Neuronal stem cell (in vitro differentiated cells): ENCODE measurements around the gene GRIA1. TPM values are rescaled to one million over a fixed set of nuclear protein-coding genes. Genes with fewer than 3 reads are reported as not detected.

Experiments used
- DNase-seq: peaks from one replicate; pipeline ENCODE4 v3.0.0-alpha.2; 2013; ENCODE audit warnings: low spot score
- H2AFZ ChIP-seq: one replicate; pipeline ENCODE4 v1.6.1; 2013; ENCODE audit warnings: mild to moderate bottlenecking, low read length, inconsistent platforms
- H2AK5ac ChIP-seq: 2 replicates; pipeline ENCODE4 v1.6.1; 2013; ENCODE audit warnings: low read depth, mild to moderate bottlenecking, inconsistent platforms, low read length, moderate library complexity, mixed read lengths
- H2BK120ac ChIP-seq: 2 replicates; pipeline ENCODE4 v1.6.1; 2013; ENCODE audit warnings: low read depth, mild to moderate bottlenecking, inconsistent platforms, low read length, moderate library complexity, mixed read lengths
- H2BK12ac ChIP-seq: one replicate; pipeline ENCODE4 v1.6.1; 2013; ENCODE audit warnings: low read length, inconsistent platforms
- H2BK15ac ChIP-seq: 2 replicates; pipeline ENCODE4 v1.6.1; 2013; ENCODE audit warnings: mild to moderate bottlenecking, low read length, inconsistent platforms, mixed read lengths
- H2BK5ac ChIP-seq: one replicate; pipeline ENCODE4 v1.6.1; 2013; ENCODE audit warnings: inconsistent platforms, mild to moderate bottlenecking, low read length, moderate library complexity
- H3K14ac ChIP-seq: one replicate; pipeline ENCODE4 v1.6.1; 2013; ENCODE audit warnings: low read length, inconsistent platforms
- H3K18ac ChIP-seq: 2 replicates; pipeline ENCODE4 v1.6.1; 2013; ENCODE audit warnings: low read length, inconsistent platforms
- H3K23ac ChIP-seq: 2 replicates; pipeline ENCODE4 v1.6.1; 2013; ENCODE audit warnings: low read depth, mild to moderate bottlenecking, mixed read lengths, low read length, inconsistent platforms; ENCODE audit not compliant: poor library complexity
- H3K27ac ChIP-seq: replicated peaks from 3 replicates; pipeline ENCODE4 v1.5.1; 2013; ENCODE audit warnings: low read length, inconsistent platforms
- H3K27me3 ChIP-seq, 3 experiments: 2 replicates each; pipeline ENCODE4 v1.6.1; 2013; ENCODE audit warnings: low read length in 3 of 3, mild to moderate bottlenecking in 2 of 3, inconsistent platforms in 1 of 3, low read depth in 1 of 3, mixed read lengths in 1 of 3, moderate library complexity in 1 of 3; ENCODE audit not compliant: control insufficient read depth in 3 of 3, insufficient read depth in 3 of 3
- H3K36me3 ChIP-seq, 2 donors: replicated peaks in 1 of 2; 2 replicates each; pipeline ENCODE4 v1.6.1; 2013; ENCODE audit warnings: low read length in 2 of 2; ENCODE audit not compliant: control insufficient read depth in 2 of 2, insufficient read depth in 2 of 2
- H3K4ac ChIP-seq: 2 replicates; pipeline ENCODE4 v1.6.1; 2013; ENCODE audit warnings: inconsistent platforms, mild to moderate bottlenecking, low read length, moderate library complexity
- H3K4me1 ChIP-seq, 2 donors: 1 replicate in 1 of 2; 2 replicates in 1 of 2; pipeline ENCODE4 v1.6.1; 2013; ENCODE audit warnings: low read length in 2 of 2, low read depth in 1 of 2; ENCODE audit not compliant: control insufficient read depth in 2 of 2, insufficient read depth in 1 of 2
- H3K4me2 ChIP-seq: one replicate; pipeline ENCODE4 v1.6.1; 2013; ENCODE audit warnings: mild to moderate bottlenecking, low read length, inconsistent platforms; ENCODE audit not compliant: insufficient read depth, poor library complexity, severe bottlenecking
- H3K4me3 ChIP-seq, 2 donors: 2 replicates each; pipeline ENCODE4 v1.5.1; 2013; ENCODE audit warnings: low read length in 2 of 2, mild to moderate bottlenecking in 2 of 2, inconsistent platforms in 1 of 2, moderate library complexity in 1 of 2
- H3K79me1 ChIP-seq: one replicate; pipeline ENCODE4 v1.6.1; 2013; ENCODE audit warnings: low read depth, mild to moderate bottlenecking, inconsistent platforms, low read length, moderate library complexity
- H3K9ac ChIP-seq: one replicate; pipeline ENCODE4 v1.6.1; 2013; ENCODE audit warnings: mild to moderate bottlenecking, low read depth, low read length, inconsistent platforms; ENCODE audit not compliant: poor library complexity
- H3K9me3 ChIP-seq, 2 donors: replicated peaks in 1 of 2; 2 replicates each; pipeline versions ENCODE3 to v1.6.1; 2013; ENCODE audit warnings: low read length in 2 of 2, mild to moderate bottlenecking in 2 of 2, inconsistent platforms in 1 of 2, low read depth in 1 of 2, mixed read lengths in 1 of 2, moderate library complexity in 1 of 2; ENCODE audit not compliant: control insufficient read depth in 2 of 2, insufficient read depth in 1 of 2
- H4K8ac ChIP-seq: one replicate; pipeline ENCODE4 v1.6.1; 2013; ENCODE audit warnings: low read depth, mild to moderate bottlenecking, inconsistent platforms, low read length, moderate library complexity
- H4K91ac ChIP-seq: one replicate; pipeline ENCODE4 v1.6.1; 2013; ENCODE audit warnings: low read length, low read depth, mild to moderate bottlenecking, inconsistent platforms; ENCODE audit not compliant: poor library complexity
- WGBS, 2 donors: extraction: QIAGEN DNeasy Blood & Tissue Kit; methylation state at CpG; one replicate each; pipeline ENCODE4 v1.1.7; 2013; ENCODE audit warnings: missing lambda C conversion rate in 2 of 2, mixed read lengths in 1 of 2; ENCODE audit not compliant: insufficient read length in 2 of 2, insufficient replicate concordance in 1 of 2; ENCODE audit errors: extremely low coverage in 2 of 2; 5-methylcytosine and 5-hydroxymethylcytosine counted together
- polyA plus RNA-seq, 2 experiments: library from polyadenylated mRNA; stranded (reverse); fragments of 200-250 nt; gene quantifications; one replicate each; pipeline ENCODE4 v1.2.3, GENCODE V29; 2013

GRIA1 gene
- 7.8 TPM for polyA plus RNA-seq (2013, experiment 1 of 2)
- polyA plus RNA-seq (2013, experiment 2 of 2): 8.5 TPM

- Histone ChIP-seq H3K9me3 (no peaks in the 10 kb centered on the region), H2BK12ac (no peak within 1 kb of the TSS), H3K14ac (no peak within 1 kb of the TSS), H3K4me3 (peak within 1 kb of the TSS; percentile 64 to 78), H3K18ac (peak within 1 kb of the TSS; percentile 86), H2BK120ac (peak within 1 kb of the TSS; percentile 77), H3K4me2 (peak within 1 kb of the TSS; percentile 83), H3K23ac (no peak within 1 kb of the TSS), H4K8ac (no peak within 1 kb of the TSS), H2BK5ac (peak within 1 kb of the TSS; percentile 27), H4K91ac (no peak within 1 kb of the TSS), H3K4ac (no peak within 1 kb of the TSS), H3K4me1 (peaks cover 10 to 15% of the 10 kb centered on the region in 2 donors), H3K27ac (peak within 1 kb of the TSS; percentile 29), H3K9ac (peak within 1 kb of the TSS; percentile 68), H2AK5ac (no peak within 1 kb of the TSS), H3K27me3 (no peaks in the 10 kb centered on the region), H3K36me3 (peaks cover 0 to 15% of the 10 kb centered on the region in 2 donors), H2BK15ac (peak within 1 kb of the TSS; percentile 6), H2AFZ (peak within 1 kb of the TSS; percentile 82), H3K79me1 (peaks cover 2% of the 10 kb centered on the region)
- DNase-seq: peak; percentile 46
- whole genome bisulfite sequencing, 2 donors: no CpG with 5 or more reads among the region's 20 CpGs
Measured at GRCh38 chr5:153490118-153491037, at the start of gene GRIA1. Gene GRIA1, plus strand, starts transcription at chr5:153490670.

- no CpG with 5 or more reads among the region's 9 CpGs for WGBS, 2 donors
- no peaks in the 10 kb centered on the region for H3K79me1 ChIP-seq
Measured at GRCh38 chr5:153445875-153446579, 44.4 kb upstream of the GRIA1 start.

GRCh38 chr5:153447534-153447933, 42.9 kb upstream of the GRIA1 start:
- H3K4me2 ChIP-seq: no peak overlapping the region
- H2BK5ac ChIP-seq: no peak overlapping the region
- H2BK15ac ChIP-seq: no peak overlapping the region
- H3K4me3 ChIP-seq: no peak overlapping the region
- H2AFZ ChIP-seq: no peak overlapping the region
- H3K9me3 ChIP-seq: no peaks in the 10 kb centered on the region
- no peak overlapping the region for H4K8ac ChIP-seq
- no peak overlapping the region for H3K27ac ChIP-seq
- no peaks in the 10 kb centered on the region for H3K79me1 ChIP-seq
- H2BK120ac ChIP-seq: no peak overlapping the region
- no peak overlapping the region for H3K14ac ChIP-seq
- no peak overlapping the region for H2AK5ac ChIP-seq
- no CpG with 5 or more reads among the region's 8 CpGs for WGBS, 2 donors
- no peaks in the 10 kb centered on the region for H3K27me3 ChIP-seq
- H4K91ac ChIP-seq: no peak overlapping the region
- H3K4ac ChIP-seq: no peak overlapping the region
- no peak overlapping the region for H2BK12ac ChIP-seq
- H3K4me1 ChIP-seq: no peaks in the 10 kb centered on the region
- no peak for DNase-seq
- no peak overlapping the region for H3K9ac ChIP-seq
- no peak overlapping the region for H3K23ac ChIP-seq
- no peaks in the 10 kb centered on the region for H3K36me3 ChIP-seq
- no peak overlapping the region for H3K18ac ChIP-seq

More at GRCh38 chr5:153445875-153446579, 44.4 kb upstream of the GRIA1 start:
- Histone ChIP-seq H2BK120ac (no peak overlapping the region), H3K9ac (no peak overlapping the region), H2AK5ac (no peak overlapping the region), H2BK12ac (no peak overlapping the region), H3K36me3 (no peaks in the 10 kb centered on the region), H3K9me3 (no peaks in the 10 kb centered on the region), H2BK15ac (no peak overlapping the region), H2BK5ac (no peak overlapping the region), H3K27ac (no peak overlapping the region), H3K4me3 (no peak overlapping the region), H4K91ac (no peak overlapping the region), H4K8ac (no peak overlapping the region), H3K4me2 (no peak overlapping the region), H3K4me1 (no peaks in the 10 kb centered on the region), H3K23ac (no peak overlapping the region), H2AFZ (no peak overlapping the region), H3K27me3 (no peaks in the 10 kb centered on the region), H3K14ac (no peak overlapping the region), H3K18ac (no peak overlapping the region), H3K4ac (no peak overlapping the region)
- DNase-seq: no peak

- H2BK12ac ChIP-seq: no peak overlapping the region
- H3K23ac ChIP-seq: no peak overlapping the region
- H2BK5ac ChIP-seq: no peak overlapping the region
- H3K9me3 ChIP-seq: no peaks in the 10 kb centered on the region
- no peak overlapping the region for H4K8ac ChIP-seq
- H3K14ac ChIP-seq: no peak overlapping the region
- no peak overlapping the region for H2AK5ac ChIP-seq
- no peak overlapping the region for H2AFZ ChIP-seq
- H3K4me3 ChIP-seq: no peak overlapping the region
- H2BK120ac ChIP-seq: no peak overlapping the region
- no peak overlapping the region for H3K4me2 ChIP-seq
- no peaks in the 10 kb centered on the region for H3K79me1 ChIP-seq
- H3K9ac ChIP-seq: no peak overlapping the region
- no peak overlapping the region for H3K18ac ChIP-seq
- peaks cover 0 to 2% of the 10 kb centered on the region in 2 donors for H3K4me1 ChIP-seq
- H3K27ac ChIP-seq: no peak overlapping the region
- WGBS, 2 donors: no CpG with 5 or more reads among the region's 2 CpGs
- DNase-seq: no peak
- H3K27me3 ChIP-seq: no peaks in the 10 kb centered on the region
- H3K4ac ChIP-seq: no peak overlapping the region
- no peak overlapping the region for H2BK15ac ChIP-seq
- no peak overlapping the region for H4K91ac ChIP-seq
- H3K36me3 ChIP-seq: no peaks in the 10 kb centered on the region
Measured at GRCh38 chr5:153456354-153456753, 34.1 kb upstream of the GRIA1 start.
